B cell (primary cell): ENCODE measurements around the gene PRDM5.

Experiments used
- CTCF ChIP-seq: fragments of 200-600 bp; IDR thresholded peaks from one replicate; pipeline ENCODE4 v1.8.0; 2022; ENCODE audit warnings: antibody characterized with exemption, mild to moderate bottlenecking
- EZH2 ChIP-seq: IDR thresholded peaks from 2 replicates; pipeline ENCODE4 v1.6.1; 2012; ENCODE audit warnings: borderline replicate concordance, low read depth, mild to moderate bottlenecking, moderate library complexity, low read length; ENCODE audit not compliant: insufficient read depth, poor library complexity, severe bottlenecking

DNA sequence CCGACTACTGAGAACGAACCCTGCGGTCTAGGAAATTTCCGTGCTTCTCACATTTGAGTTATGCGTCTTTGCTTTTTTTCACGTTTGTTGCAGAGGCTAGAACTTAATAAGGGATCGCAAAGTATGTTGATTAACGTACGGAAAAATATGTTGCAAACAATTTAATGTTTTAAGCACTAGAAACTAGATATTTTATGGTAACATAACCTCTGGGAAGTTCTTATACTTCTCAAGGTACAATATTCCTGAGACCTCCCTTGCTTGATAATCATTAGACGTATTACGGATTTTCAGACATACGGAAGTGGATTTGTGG is 639 bp upstream of the PRDM5 start:
- TF ChIP-seq CTCF (no peak), EZH2 (no peak)
